H9 (cell line): ENCODE measurements around the gene VAV2. TPM values are rescaled to one million over a fixed set of nuclear protein-coding genes. Genes with fewer than 3 reads are reported as not detected.

Experiments used
- DNase-seq: peaks from one replicate; pipeline ENCODE4 v3.0.0-alpha.2; 2017
- H2AFZ ChIP-seq: one replicate; pipeline ENCODE4 v1.6.1; 2013; ENCODE audit warnings: mild to moderate bottlenecking, low read length, control low read depth, moderate library complexity
- H2AK5ac ChIP-seq: 2 replicates; pipeline ENCODE4 v1.6.1; 2013; ENCODE audit warnings: low read length, control low read depth, mixed read lengths; ENCODE audit not compliant: insufficient read length
- H2BK120ac ChIP-seq: one replicate; pipeline ENCODE4 v1.6.1; 2013; ENCODE audit warnings: low read depth, mild to moderate bottlenecking, low read length, control low read depth, inconsistent platforms; ENCODE audit not compliant: poor library complexity, severe bottlenecking
- H2BK12ac ChIP-seq: 2 replicates; pipeline ENCODE4 v1.6.1; 2013; ENCODE audit warnings: low read length, control low read depth, mixed read lengths, low read depth; ENCODE audit not compliant: insufficient read length
- H2BK15ac ChIP-seq: 2 replicates; pipeline ENCODE4 v1.6.1; 2013; ENCODE audit warnings: low read depth, low read length, control low read depth
- H2BK20ac ChIP-seq: one replicate; pipeline ENCODE4 v1.6.1; 2013; ENCODE audit warnings: low read depth, mild to moderate bottlenecking, low read length, control low read depth, inconsistent platforms; ENCODE audit not compliant: poor library complexity, severe bottlenecking
- H2BK5ac ChIP-seq: 2 replicates; pipeline ENCODE4 v1.6.1; 2013; ENCODE audit warnings: low read length, control low read depth, mixed read lengths; ENCODE audit not compliant: insufficient read length
- H3K14ac ChIP-seq: 2 replicates; pipeline ENCODE4 v1.6.1; 2013; ENCODE audit warnings: low read length, control low read depth; ENCODE audit not compliant: insufficient read depth
- H3K18ac ChIP-seq: 2 replicates; pipeline ENCODE4 v1.6.1; 2013; ENCODE audit warnings: low read depth, mild to moderate bottlenecking, mixed read lengths, low read length, control low read depth; ENCODE audit not compliant: insufficient read length
- H3K23ac ChIP-seq: 2 replicates; pipeline ENCODE4 v1.6.1; 2013; ENCODE audit warnings: low read length, control low read depth, mixed read lengths, low read depth; ENCODE audit not compliant: insufficient read length
- H3K23me2 ChIP-seq: 2 replicates; pipeline ENCODE4 v1.6.1; 2013; ENCODE audit warnings: low read depth, mild to moderate bottlenecking, mixed read lengths, low read length, control low read depth; ENCODE audit not compliant: insufficient read length, poor library complexity, severe bottlenecking
- H3K27ac ChIP-seq: 2 replicates; pipeline ENCODE4 v1.5.1; 2013; ENCODE audit warnings: low read length, control low read depth, mixed read lengths, low read depth; ENCODE audit not compliant: insufficient read length
- H3K27me3 ChIP-seq: 2 replicates; pipeline ENCODE4 v1.6.1; 2013; ENCODE audit warnings: low read length, control low read depth, inconsistent platforms; ENCODE audit not compliant: insufficient read depth
- H3K4ac ChIP-seq: 2 replicates; pipeline ENCODE4 v1.6.1; 2013; ENCODE audit warnings: low read depth, mild to moderate bottlenecking, control low read depth, inconsistent platforms, low read length, moderate library complexity
- H3K4me1 ChIP-seq: 2 replicates; pipeline ENCODE4 v1.6.1; 2013; ENCODE audit warnings: low read length, control low read depth, inconsistent platforms; ENCODE audit not compliant: insufficient read depth
- H3K4me2 ChIP-seq: 2 replicates; pipeline ENCODE4 v1.6.1; 2013; ENCODE audit warnings: low read length, control low read depth, mixed read lengths; ENCODE audit not compliant: insufficient read length, insufficient read depth
- H3K56ac ChIP-seq: 2 replicates; pipeline ENCODE4 v1.6.1; 2013; ENCODE audit warnings: low read depth, mild to moderate bottlenecking, mixed read lengths, low read length, control low read depth; ENCODE audit not compliant: insufficient read length
- H3K79me1 ChIP-seq: 2 replicates; pipeline ENCODE4 v1.6.1; 2013; ENCODE audit warnings: low read depth, mild to moderate bottlenecking, moderate library complexity, low read length, control low read depth, inconsistent platforms; ENCODE audit not compliant: insufficient read depth, poor library complexity, severe bottlenecking
- H3K79me2 ChIP-seq: 2 replicates; pipeline ENCODE4 v1.6.1; 2013; ENCODE audit warnings: low read length, control low read depth, inconsistent platforms; ENCODE audit not compliant: insufficient read depth
- H3K9ac ChIP-seq: 2 replicates; pipeline ENCODE4 v1.6.1; 2013; ENCODE audit warnings: low read length, control low read depth, mixed read lengths; ENCODE audit not compliant: insufficient read length; ENCODE audit errors: extremely low read depth
- H3K9me3 ChIP-seq: one replicate; pipeline ENCODE4 v1.6.1; 2013; ENCODE audit warnings: low read depth, low read length, inconsistent platforms; ENCODE audit not compliant: control insufficient read depth
- H3T11ph ChIP-seq: one replicate; pipeline ENCODE4 v1.6.1; 2013; ENCODE audit warnings: mild to moderate bottlenecking, low read length, control low read depth, inconsistent platforms
- H4K20me1 ChIP-seq: one replicate; pipeline ENCODE4 v1.6.1; 2013; ENCODE audit not compliant: control insufficient read depth, insufficient read length, insufficient read depth
- H4K5ac ChIP-seq: 2 replicates; pipeline ENCODE4 v1.6.1; 2013; ENCODE audit warnings: low read depth, mild to moderate bottlenecking, mixed read lengths, low read length, control low read depth; ENCODE audit not compliant: insufficient read length
- H4K8ac ChIP-seq: replicated peaks from 2 replicates; pipeline ENCODE4 v1.6.1; 2013; ENCODE audit warnings: low read length, control low read depth, mixed read lengths, low read depth; ENCODE audit not compliant: insufficient read length
- H4K91ac ChIP-seq: 2 replicates; pipeline ENCODE4 v1.6.1; 2013; ENCODE audit warnings: low read depth, mild to moderate bottlenecking, moderate library complexity, mixed read lengths, low read length, control low read depth; ENCODE audit not compliant: insufficient read length
- H3K27ac Mint-ChIP-seq, 3 experiments: 2 replicates in 2 of 3; 3 replicates in 1 of 3; pipeline ENCODE4 v1.8.0; 2020 to 2021; ENCODE audit warnings: mixed read lengths in 3 of 3, mild to moderate bottlenecking in 1 of 3, moderate library complexity in 1 of 3
- H3K27me3 Mint-ChIP-seq: 2 replicates; pipeline ENCODE4 v1.8.0; 2021; ENCODE audit warnings: low read depth, mild to moderate bottlenecking, moderate library complexity, mixed read lengths
- H3K36me3 Mint-ChIP-seq, 3 experiments: 2 replicates in 2 of 3; 3 replicates in 1 of 3; pipeline ENCODE4 v1.8.0; 2020 to 2021; ENCODE audit warnings: low read depth in 3 of 3, mixed read lengths in 3 of 3; ENCODE audit not compliant: insufficient read depth in 1 of 3
- H3K4me1 Mint-ChIP-seq, 2 experiments: 2 replicates each; pipeline ENCODE4 v1.8.0; 2020; ENCODE audit warnings: mixed read lengths in 2 of 2
- H3K4me3 Mint-ChIP-seq, 2 experiments: 2 replicates in 1 of 2; 3 replicates in 1 of 2; pipeline ENCODE4 v1.8.0; 2020 to 2021; ENCODE audit warnings: mild to moderate bottlenecking in 2 of 2, mixed read lengths in 2 of 2, moderate library complexity in 1 of 2
- H3K9me3 Mint-ChIP-seq, 2 experiments: 2 replicates in 1 of 2; 3 replicates in 1 of 2; pipeline ENCODE4 v1.8.0; 2020; ENCODE audit warnings: mild to moderate bottlenecking in 2 of 2, mixed read lengths in 2 of 2, moderate library complexity in 1 of 2
- WGBS: extraction: QIAGEN DNeasy Blood & Tissue Kit; methylation state at CpG from one replicate; pipeline ENCODE4 v1.1.7; 2013; ENCODE audit warnings: missing lambda C conversion rate, low lambda C conversion rate, mixed read lengths; ENCODE audit not compliant: insufficient read length; ENCODE audit errors: extremely low coverage; 5-methylcytosine and 5-hydroxymethylcytosine counted together
- total RNA-seq: library from RNA; stranded (reverse); gene quantifications from 2 replicates; pipeline ENCODE4 v1.2.1, GENCODE V29; 2021
- TF ChIP-seq, protein P1 (sequence below): fragments of 200-600 bp; sonication (generic); conservative IDR thresholded peaks from 3 replicates; pipeline ENCODE4 v1.8.0; 2021; ENCODE audit warnings: antibody characterized with exemption, mild to moderate bottlenecking

VAV2 gene
- total RNA-seq, 1 experiment from 2014 or later: 58.7 TPM

DNA sequence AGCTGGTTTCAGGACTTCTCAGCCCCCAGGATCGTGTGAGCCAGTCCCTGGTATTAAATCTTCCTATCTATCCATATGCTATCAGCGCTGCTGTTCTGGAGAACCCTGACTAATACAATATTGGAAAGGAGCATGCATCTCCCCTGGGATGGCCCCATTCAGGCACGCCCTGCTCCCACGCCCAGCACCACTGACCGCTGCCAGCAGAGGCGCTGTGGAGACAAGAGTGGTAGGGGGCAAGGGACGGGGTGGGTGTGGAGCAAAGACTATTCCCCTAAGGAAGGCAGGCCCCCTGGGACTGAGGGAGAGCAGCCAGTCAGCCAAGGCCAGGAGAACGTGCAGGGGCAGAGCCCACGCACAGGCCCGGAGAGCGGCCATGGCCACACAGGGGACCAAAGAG is 116.0 kb downstream of the VAV2 start:
- H4K5ac ChIP-seq: no peak overlapping the region
- H3T11ph ChIP-seq: no peak overlapping the region
- no peak overlapping the region for H3K56ac ChIP-seq
- no peak overlapping the region for H2BK20ac ChIP-seq
- peak overlapping the region in 2 of 3 experiments; percentile 26 to 69; a peak in 3 of 7 replicates for H3K27ac Mint-ChIP-seq
- H3K9me3 Mint-ChIP-seq: no peaks in the 10 kb centered on the region
- H3K9me3 ChIP-seq: no peaks in the 10 kb centered on the region
- H3K79me2 ChIP-seq: no peaks in the 10 kb centered on the region; the same call in 1 of the 2 replicates
- no peaks in the 10 kb centered on the region for H3K27me3 ChIP-seq
- no peak overlapping the region for H2AFZ ChIP-seq
- H3K4me2 ChIP-seq: no peak overlapping the region
- H2AK5ac ChIP-seq: no peak overlapping the region
- no peaks in the 10 kb centered on the region for H4K20me1 ChIP-seq
- no peaks in the 10 kb centered on the region for H3K79me1 ChIP-seq
- WGBS: no CpG with 5 or more reads among the region's 11 CpGs
- TF ChIP-seq, protein P1, sequence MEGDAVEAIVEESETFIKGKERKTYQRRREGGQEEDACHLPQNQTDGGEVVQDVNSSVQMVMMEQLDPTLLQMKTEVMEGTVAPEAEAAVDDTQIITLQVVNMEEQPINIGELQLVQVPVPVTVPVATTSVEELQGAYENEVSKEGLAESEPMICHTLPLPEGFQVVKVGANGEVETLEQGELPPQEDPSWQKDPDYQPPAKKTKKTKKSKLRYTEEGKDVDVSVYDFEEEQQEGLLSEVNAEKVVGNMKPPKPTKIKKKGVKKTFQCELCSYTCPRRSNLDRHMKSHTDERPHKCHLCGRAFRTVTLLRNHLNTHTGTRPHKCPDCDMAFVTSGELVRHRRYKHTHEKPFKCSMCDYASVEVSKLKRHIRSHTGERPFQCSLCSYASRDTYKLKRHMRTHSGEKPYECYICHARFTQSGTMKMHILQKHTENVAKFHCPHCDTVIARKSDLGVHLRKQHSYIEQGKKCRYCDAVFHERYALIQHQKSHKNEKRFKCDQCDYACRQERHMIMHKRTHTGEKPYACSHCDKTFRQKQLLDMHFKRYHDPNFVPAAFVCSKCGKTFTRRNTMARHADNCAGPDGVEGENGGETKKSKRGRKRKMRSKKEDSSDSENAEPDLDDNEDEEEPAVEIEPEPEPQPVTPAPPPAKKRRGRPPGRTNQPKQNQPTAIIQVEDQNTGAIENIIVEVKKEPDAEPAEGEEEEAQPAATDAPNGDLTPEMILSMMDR: peak; percentile 83
- no peaks in the 10 kb centered on the region for H3K27me3 Mint-ChIP-seq
- H3K4me1 ChIP-seq: no peaks in the 10 kb centered on the region
- H2BK120ac ChIP-seq: no peak overlapping the region
- peaks cover 30 to 32% of the 10 kb centered on the region in 2 experiments for H3K4me1 Mint-ChIP-seq
- H4K91ac ChIP-seq: no peak overlapping the region
- H3K18ac ChIP-seq: no peak overlapping the region
- no peak overlapping the region for H3K9ac ChIP-seq
- H3K27ac ChIP-seq: no peak overlapping the region
- H3K36me3 Mint-ChIP-seq: peaks cover 0 to 1% (median 0%) of the 10 kb centered on the region in 3 experiments; a peak in 4 of 7 replicates
- no peak overlapping the region for H3K4ac ChIP-seq
- peak; percentile 82 for DNase-seq
- no peak overlapping the region for H3K4me3 Mint-ChIP-seq
- H3K23me2 ChIP-seq: no peaks in the 10 kb centered on the region
- H2BK12ac ChIP-seq: no peak overlapping the region
- no peak overlapping the region for H4K8ac ChIP-seq
- H2BK15ac ChIP-seq: no peak overlapping the region
- H3K23ac ChIP-seq: no peak overlapping the region
- H3K14ac ChIP-seq: no peak overlapping the region
- no peak overlapping the region for H2BK5ac ChIP-seq
